ENCODE results near the gene GID8. TPM values are rescaled to one million over a fixed set of nuclear protein-coding genes. Genes with fewer than 3 reads are reported as not detected.
A peak's percentile ranks its signal among the peaks of the same experiment; 100 is the strongest.

The GID8 gene
- total and polyA plus RNA-seq, 2 donors from 2014 or later = 16.4 to 37.3 TPM

GRCh38 chr20:62994869-62995281 is 56.9 kb downstream of the GID8 start:
- Histone ChIP-seq H3K4me1 (ENCODE audit: control insufficient read depth in 2 of 3, insufficient read depth in 2 of 3, low read depth in 1 of 3, low read length in 3 of 3) (no peaks in the 10 kb centered on the region), H3K9ac (ENCODE audit: low read length in 3 of 3) (no peak overlapping the region), H3K36me3 (ENCODE audit: control insufficient read depth in 2 of 3, insufficient read depth in 3 of 3, low read length in 3 of 3) (no peaks in the 10 kb centered on the region), H3K27ac (ENCODE audit: low read depth in 2 of 2, low read length in 2 of 2) (no peak overlapping the region), H3K4me3 (ENCODE audit: low read length in 3 of 3) (no peak overlapping the region), H3K9me3 (ENCODE audit: control insufficient read depth in 2 of 3, insufficient read depth in 1 of 3, low read length in 3 of 3) (no peaks in the 10 kb centered on the region), H3K27me3 (ENCODE audit: control insufficient read depth, insufficient read depth, low read length) (peaks cover 18% of the 10 kb centered on the region)
- no peak for DNase-seq
- no peak for FAIRE-seq
- intact Hi-C loops (cut with DNase I) = no loop called here
- no peak for TF ChIP-seq CTCF (IDR thresholded peaks at IDR 0.05; ENCODE audit: borderline replicate concordance, extremely low read depth, insufficient read depth)

GRCh38 chr20:62995481-62995880 is 57.5 kb downstream of the GID8 start:
- no peaks in the 10 kb centered on the region for H3K4me1 ChIP-seq (ENCODE audit: control insufficient read depth in 2 of 3, insufficient read depth in 2 of 3, low read depth in 1 of 3, low read length in 3 of 3)
- H3K9ac ChIP-seq (ENCODE audit: low read length in 3 of 3) = no peak overlapping the region
- FAIRE-seq (no peak), DNase-seq (no peak)
- intact Hi-C loops (cut with DNase I) = no loop called here
- H3K4me3 ChIP-seq (ENCODE audit: low read length in 3 of 3) = no peak overlapping the region
- H3K27me3 ChIP-seq (ENCODE audit: control insufficient read depth, insufficient read depth, low read length) = peaks cover 18% of the 10 kb centered on the region
- H3K9me3 ChIP-seq (ENCODE audit: control insufficient read depth in 2 of 3, insufficient read depth in 1 of 3, low read length in 3 of 3) = no peaks in the 10 kb centered on the region
- H3K27ac ChIP-seq (ENCODE audit: low read depth in 2 of 2, low read length in 2 of 2) = no peak overlapping the region
- TF ChIP-seq CTCF (IDR thresholded peaks at IDR 0.05; ENCODE audit: borderline replicate concordance, extremely low read depth, insufficient read depth) = no peak
- no peaks in the 10 kb centered on the region for H3K36me3 ChIP-seq (ENCODE audit: control insufficient read depth in 2 of 3, insufficient read depth in 3 of 3, low read length in 3 of 3)

- Histone ChIP-seq H3K4me1 (ENCODE audit: control insufficient read depth in 2 of 3, insufficient read depth in 2 of 3, low read depth in 1 of 3, low read length in 3 of 3) (no peaks in the 10 kb centered on the region), H3K27ac (ENCODE audit: low read depth in 2 of 2, low read length in 2 of 2) (no peak overlapping the region), H3K9ac (ENCODE audit: low read length in 3 of 3) (no peak overlapping the region), H3K4me3 (ENCODE audit: low read length in 3 of 3) (no peak overlapping the region), H3K27me3 (ENCODE audit: control insufficient read depth, insufficient read depth, low read length) (peaks cover 23% of the 10 kb centered on the region), H3K9me3 (ENCODE audit: control insufficient read depth in 2 of 3, insufficient read depth in 1 of 3, low read length in 3 of 3) (no peaks in the 10 kb centered on the region), H3K36me3 (ENCODE audit: control insufficient read depth in 2 of 3, insufficient read depth in 3 of 3, low read length in 3 of 3) (no peaks in the 10 kb centered on the region)
- TF ChIP-seq CTCF (IDR thresholded peaks at IDR 0.05; ENCODE audit: borderline replicate concordance, extremely low read depth, insufficient read depth) = no peak
- intact Hi-C loops (cut with DNase I) = no loop called here
- FAIRE-seq = no peak
- DNase-seq = peak in 1 of 5 donors; percentile 61
Observed at GRCh38 chr20:62995898-62996595, 58.1 kb downstream of the GID8 start.

GRCh38 chr20:62996596-62996982 is 58.6 kb downstream of the GID8 start:
- Histone ChIP-seq H3K36me3 (ENCODE audit: control insufficient read depth in 2 of 3, insufficient read depth in 3 of 3, low read length in 3 of 3) (no peaks in the 10 kb centered on the region), H3K27me3 (ENCODE audit: control insufficient read depth, insufficient read depth, low read length) (peaks cover 27% of the 10 kb centered on the region), H3K4me3 (ENCODE audit: low read length in 3 of 3) (no peak overlapping the region), H3K4me1 (ENCODE audit: control insufficient read depth in 2 of 3, insufficient read depth in 2 of 3, low read depth in 1 of 3, low read length in 3 of 3) (no peaks in the 10 kb centered on the region), H3K9ac (ENCODE audit: low read length in 3 of 3) (no peak overlapping the region), H3K27ac (ENCODE audit: low read depth in 2 of 2, low read length in 2 of 2) (no peak overlapping the region), H3K9me3 (ENCODE audit: control insufficient read depth in 2 of 3, insufficient read depth in 1 of 3, low read length in 3 of 3) (no peaks in the 10 kb centered on the region)
- intact Hi-C loops (cut with DNase I) = no loop called here
- TF ChIP-seq CTCF (IDR thresholded peaks at IDR 0.05; ENCODE audit: borderline replicate concordance, extremely low read depth, insufficient read depth) = no peak
- FAIRE-seq (no peak), DNase-seq (no peak)
